ENCODE measurements around the gene TBC1D23.
"Not testable (repeated sequence)": the region's sequence is repeated elsewhere in the genome, so short reads cannot be mapped to it uniquely, and the experiment has no call there.

Gene TBC1D23

DNA sequence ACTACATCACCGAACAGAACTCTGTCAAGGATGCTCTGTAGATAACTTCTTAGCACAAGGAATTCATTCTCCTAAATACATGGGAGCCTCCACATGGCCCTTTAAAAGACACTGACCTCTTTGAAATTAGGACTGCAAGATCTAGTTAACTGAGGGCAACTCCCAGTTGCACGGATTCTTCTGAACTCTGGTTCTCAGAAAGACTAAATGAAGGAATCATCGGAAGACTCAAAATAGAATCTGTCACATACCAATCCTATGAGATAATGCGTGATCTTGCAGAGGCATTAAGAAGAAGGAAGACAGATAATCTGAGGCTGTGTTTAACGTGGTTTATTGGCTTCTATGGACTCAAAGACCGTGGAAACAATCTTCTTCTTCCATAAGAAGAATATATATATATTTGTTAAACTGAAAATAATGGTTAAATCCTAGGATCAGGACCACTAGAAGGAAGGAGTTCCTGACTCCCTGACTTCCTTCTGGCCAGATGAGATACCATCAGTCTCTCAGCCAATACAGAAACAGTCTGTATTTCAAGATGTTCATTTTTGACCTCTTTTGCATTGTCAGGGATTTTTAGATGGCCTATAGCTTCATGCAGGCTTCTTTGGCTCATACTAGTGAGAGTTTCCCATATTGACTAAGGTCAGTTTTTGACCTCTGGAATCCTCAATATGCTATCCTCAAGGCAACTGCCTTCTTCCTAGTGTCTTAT, 33.9 kb upstream of the TBC1D23 start:
- TF ChIP-seq, protein P1, sequence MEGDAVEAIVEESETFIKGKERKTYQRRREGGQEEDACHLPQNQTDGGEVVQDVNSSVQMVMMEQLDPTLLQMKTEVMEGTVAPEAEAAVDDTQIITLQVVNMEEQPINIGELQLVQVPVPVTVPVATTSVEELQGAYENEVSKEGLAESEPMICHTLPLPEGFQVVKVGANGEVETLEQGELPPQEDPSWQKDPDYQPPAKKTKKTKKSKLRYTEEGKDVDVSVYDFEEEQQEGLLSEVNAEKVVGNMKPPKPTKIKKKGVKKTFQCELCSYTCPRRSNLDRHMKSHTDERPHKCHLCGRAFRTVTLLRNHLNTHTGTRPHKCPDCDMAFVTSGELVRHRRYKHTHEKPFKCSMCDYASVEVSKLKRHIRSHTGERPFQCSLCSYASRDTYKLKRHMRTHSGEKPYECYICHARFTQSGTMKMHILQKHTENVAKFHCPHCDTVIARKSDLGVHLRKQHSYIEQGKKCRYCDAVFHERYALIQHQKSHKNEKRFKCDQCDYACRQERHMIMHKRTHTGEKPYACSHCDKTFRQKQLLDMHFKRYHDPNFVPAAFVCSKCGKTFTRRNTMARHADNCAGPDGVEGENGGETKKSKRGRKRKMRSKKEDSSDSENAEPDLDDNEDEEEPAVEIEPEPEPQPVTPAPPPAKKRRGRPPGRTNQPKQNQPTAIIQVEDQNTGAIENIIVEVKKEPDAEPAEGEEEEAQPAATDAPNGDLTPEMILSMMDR (IDR thresholded peaks at IDR 0.05), result no peak
- TF ChIP-seq ZFX (IDR thresholded peaks at IDR 0.05; ENCODE audit: borderline replicate concordance), result no peak
- no peak overlapping the region for H3K27ac ChIP-seq

DNA sequence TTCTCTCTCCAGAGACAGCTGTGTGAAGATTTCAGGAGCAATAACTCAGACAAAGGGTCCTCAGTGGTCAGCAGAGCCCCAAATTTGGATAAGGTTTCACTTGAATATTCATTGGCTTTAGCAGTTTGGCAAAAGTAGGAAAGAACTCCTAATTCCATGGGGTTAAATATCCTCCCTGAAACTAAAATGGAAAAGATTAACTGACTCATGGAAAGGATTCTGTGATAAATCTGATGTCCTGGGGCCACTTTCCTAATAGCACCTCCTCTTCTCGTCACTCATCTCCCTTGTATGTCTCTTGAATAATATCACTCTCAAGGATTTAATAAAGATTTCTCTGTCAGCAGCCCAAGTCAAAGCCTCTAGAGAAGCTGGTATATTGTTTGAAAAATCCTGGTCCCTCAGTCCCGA, 33.3 kb upstream of the TBC1D23 start:
- no peak overlapping the region for H3K27ac ChIP-seq
- TF ChIP-seq, protein P1 (IDR thresholded peaks at IDR 0.05), result no peak
- no peak for TF ChIP-seq ZFX (IDR thresholded peaks at IDR 0.05; ENCODE audit: borderline replicate concordance)

DNA sequence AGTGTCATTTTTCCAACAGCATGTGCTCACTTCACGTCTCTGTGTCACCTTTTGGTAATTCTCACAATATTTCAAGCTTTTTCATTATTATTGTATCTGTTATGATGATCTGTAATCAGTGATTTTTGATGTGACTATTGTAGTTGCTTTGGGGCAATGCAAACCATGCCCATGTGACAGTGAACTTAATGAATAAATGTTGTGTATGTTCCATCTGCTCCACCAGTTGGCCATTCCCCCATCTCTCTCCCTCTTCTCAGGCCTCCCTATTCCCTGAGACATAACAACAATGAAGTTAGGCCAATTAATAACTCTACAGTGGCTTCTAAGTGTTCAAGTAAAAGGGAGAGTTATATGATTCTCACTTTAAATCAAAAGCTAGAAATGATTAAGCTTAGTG, 32.5 kb upstream of the TBC1D23 start:
- no peak for TF ChIP-seq ZFX (IDR thresholded peaks at IDR 0.05; ENCODE audit: borderline replicate concordance)
- TF ChIP-seq, protein P1 (IDR thresholded peaks at IDR 0.05), result no peak
- no peak overlapping the region for H3K27ac ChIP-seq

DNA sequence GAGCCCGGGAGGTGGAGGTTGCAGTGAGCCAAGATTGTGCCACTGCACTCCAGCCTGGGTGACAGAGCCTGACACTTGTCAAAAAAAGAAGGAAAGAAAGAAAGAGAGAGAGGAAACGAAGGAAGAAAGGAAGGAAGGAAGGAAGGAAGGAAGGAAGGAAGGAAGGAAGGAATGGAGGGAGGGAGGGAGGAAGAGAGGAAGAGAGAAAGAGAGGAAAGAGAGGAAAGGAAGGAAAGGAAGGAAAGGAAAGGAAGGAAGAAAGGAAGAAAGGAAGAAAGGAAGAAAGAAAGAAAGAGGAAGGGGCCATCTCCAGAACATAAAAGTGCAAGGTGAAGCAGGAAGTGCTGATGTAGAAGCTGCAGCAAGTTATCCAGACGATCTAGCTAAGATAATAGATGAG, 31.6 kb upstream of the TBC1D23 start:
- H3K27ac ChIP-seq, result not testable (repeated sequence)

DNA sequence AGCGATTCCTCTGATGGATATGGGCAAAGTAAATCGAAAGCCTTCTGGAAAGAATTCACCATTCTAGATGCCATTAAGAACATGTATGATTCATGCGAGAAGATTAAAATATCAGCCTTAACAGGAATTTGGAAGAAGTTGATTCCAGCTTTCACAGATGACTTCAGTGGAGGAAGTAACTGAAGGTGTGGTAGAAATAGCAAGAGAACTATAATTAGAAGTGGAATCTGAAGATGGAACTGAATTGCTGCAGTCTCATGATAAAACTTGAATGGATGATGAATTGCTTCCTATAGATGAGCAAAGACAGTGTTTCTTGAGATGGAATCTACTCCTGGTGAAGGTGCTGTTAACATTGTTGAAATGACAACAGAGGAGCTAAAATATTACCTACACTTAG, 30.1 kb upstream of the TBC1D23 start:
- no peak overlapping the region for H3K27ac ChIP-seq
- no peak for TF ChIP-seq ZFX (IDR thresholded peaks at IDR 0.05; ENCODE audit: borderline replicate concordance)
- TF ChIP-seq, protein P1 (IDR thresholded peaks at IDR 0.05), result no peak

DNA sequence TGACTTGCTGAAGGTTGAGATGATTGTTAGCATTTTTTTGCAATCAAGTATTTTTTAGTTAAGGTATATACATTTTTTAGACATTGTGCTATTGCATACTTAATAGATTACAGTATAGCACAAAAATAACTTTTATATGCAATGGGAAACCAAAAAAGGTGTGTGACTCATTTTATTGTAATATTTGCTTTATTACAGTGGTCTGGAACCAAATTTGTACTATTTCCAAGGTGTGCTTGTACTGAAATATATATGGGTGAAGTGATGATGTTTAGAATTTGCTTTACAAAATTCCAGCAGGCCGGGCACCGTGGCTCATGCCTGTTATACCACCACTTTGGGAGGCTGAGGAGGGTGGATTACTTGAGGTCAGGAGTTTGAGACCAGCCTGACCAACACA, 29.1 kb upstream of the TBC1D23 start:
- no peak for TF ChIP-seq ZFX (IDR thresholded peaks at IDR 0.05; ENCODE audit: borderline replicate concordance)
- TF ChIP-seq, protein P1 (IDR thresholded peaks at IDR 0.05), result no peak
- no peak overlapping the region for H3K27ac ChIP-seq

DNA sequence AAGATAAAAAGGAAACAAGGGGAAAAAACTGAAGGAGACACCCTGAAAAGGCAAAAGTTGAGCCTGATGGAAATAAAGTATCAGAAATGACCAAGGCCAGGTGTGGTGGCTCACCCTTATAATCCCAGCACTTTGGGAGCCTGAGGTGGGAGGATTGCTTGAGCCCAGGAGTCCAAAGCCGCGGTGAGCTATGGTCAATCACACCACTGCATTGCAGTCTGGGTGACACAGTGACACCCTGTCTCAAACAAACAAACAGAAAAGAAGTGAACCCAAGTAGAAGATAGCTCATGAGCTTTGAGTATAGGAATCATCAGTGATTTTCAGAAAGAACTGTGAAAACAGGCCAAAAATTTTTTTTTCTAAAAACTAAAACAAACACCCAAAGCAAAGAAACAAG, 26.4 kb upstream of the TBC1D23 start:
- TF ChIP-seq, protein P1 (IDR thresholded peaks at IDR 0.05), result no peak
- TF ChIP-seq ZFX (IDR thresholded peaks at IDR 0.05; ENCODE audit: borderline replicate concordance), result no peak
- H3K27ac ChIP-seq, result no peak overlapping the region

DNA sequence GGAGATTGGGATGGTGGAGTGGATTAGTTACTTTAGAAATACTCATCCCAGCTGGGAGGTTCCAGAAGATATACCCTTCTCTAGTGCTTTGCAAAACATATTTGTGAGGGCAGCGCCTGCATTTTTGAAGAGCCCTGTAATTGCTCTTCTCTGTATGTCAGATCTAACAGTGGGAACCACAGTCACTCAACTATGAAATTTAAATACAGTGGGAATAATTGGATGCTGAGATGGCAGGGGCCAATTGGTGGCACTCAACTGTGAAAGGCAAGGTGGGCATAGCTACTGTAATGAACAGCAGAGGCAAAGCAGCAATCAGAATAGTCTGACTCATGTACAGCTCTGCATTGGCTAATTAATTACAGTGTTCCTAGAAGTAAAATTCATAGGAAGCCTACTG, 22.2 kb upstream of the TBC1D23 start:
- TF ChIP-seq, protein P1 (IDR thresholded peaks at IDR 0.05), result no peak
- no peak for TF ChIP-seq ZFX (IDR thresholded peaks at IDR 0.05; ENCODE audit: borderline replicate concordance)
- H3K27ac ChIP-seq, result no peak overlapping the region

DNA sequence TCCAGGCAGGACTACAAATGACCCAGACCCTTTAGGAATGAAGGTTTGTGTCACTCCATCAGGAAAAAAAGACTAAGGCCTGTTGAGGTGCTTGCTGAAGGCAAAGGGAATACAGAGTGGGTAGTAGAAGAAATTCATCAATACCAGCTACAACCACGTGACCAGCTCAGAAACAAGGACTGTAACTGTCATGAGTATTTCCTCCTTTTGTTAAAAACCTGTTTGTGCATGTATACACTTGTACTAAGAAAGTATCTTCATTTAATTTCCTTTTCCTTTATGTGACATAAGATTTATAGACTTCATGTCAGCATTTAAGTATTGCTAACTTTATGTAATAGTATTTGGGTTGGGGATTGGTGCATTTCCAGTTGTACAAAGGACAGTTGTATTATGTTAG, 18.3 kb upstream of the TBC1D23 start:
- H3K27ac ChIP-seq, result not testable (repeated sequence)
